Cardiac muscle cell (in vitro differentiated cells and primary cell): ENCODE results near the gene SRMS. TPM values are rescaled to one million over a fixed set of nuclear protein-coding genes. Genes with fewer than 3 reads are reported as not detected.

Experiments
- DNase-seq, 2 donors: peaks; one replicate each; pipeline versions ENCODE4 v3.0.0 to v3.0.0-alpha.2; 2010 to 2017; ENCODE audit warnings: low read depth in 1 of 2, low spot score in 1 of 2
- H3K27ac ChIP-seq: fragments of 200-600 bp; sonication (generic); 2 replicates; pipeline ENCODE4 v1.5.1; 2016
- H3K27me3 ChIP-seq: fragments of 200-600 bp; sonication (generic); 2 replicates; pipeline ENCODE4 v1.6.0; 2016; ENCODE audit warnings: control low read depth
- H3K36me3 ChIP-seq: fragments of 200-600 bp; sonication (generic); 2 replicates; pipeline ENCODE4 v1.5.1; 2016; ENCODE audit warnings: control low read depth
- H3K4me1 ChIP-seq: fragments of 200-600 bp; sonication (generic); 2 replicates; pipeline ENCODE4 v1.8.1; 2017; ENCODE audit warnings: low read depth, mild to moderate bottlenecking, mixed run types
- H3K4me3 ChIP-seq: fragments of 200-600 bp; sonication (generic); 2 replicates; pipeline ENCODE4 v1.5.1; 2016; ENCODE audit warnings: mild to moderate bottlenecking
- H3K9me3 ChIP-seq: fragments of 200-600 bp; sonication (generic); 2 replicates; pipeline ENCODE4 v1.5.1; 2017; ENCODE audit warnings: low read depth, mild to moderate bottlenecking, control low read depth
- polyA plus RNA-seq: library from polyadenylated mRNA; unstranded; fragments of >200 nt; fragmentation: Nextera tagmentation; extraction: Ambion mirVana; gene quantifications from 2 replicates; pipeline ENCODE4 v1.2.1, GENCODE V29; 2016
- total RNA-seq: library from RNA; depleted of rRNA; stranded (reverse); fragments of >200 nt; gene quantifications from 2 replicates; pipeline ENCODE4 v1.2.3, GENCODE V29; 2016
- TF ChIP-seq, protein P1 (sequence below): IDR thresholded peaks from 2 replicates; pipeline ENCODE4 v1.5.1; 2012; ENCODE audit warnings: low read depth, mild to moderate bottlenecking, low read length

Gene SRMS
- total and polyA plus RNA-seq, 2 experiments from 2014 or later: not detected

DNA sequence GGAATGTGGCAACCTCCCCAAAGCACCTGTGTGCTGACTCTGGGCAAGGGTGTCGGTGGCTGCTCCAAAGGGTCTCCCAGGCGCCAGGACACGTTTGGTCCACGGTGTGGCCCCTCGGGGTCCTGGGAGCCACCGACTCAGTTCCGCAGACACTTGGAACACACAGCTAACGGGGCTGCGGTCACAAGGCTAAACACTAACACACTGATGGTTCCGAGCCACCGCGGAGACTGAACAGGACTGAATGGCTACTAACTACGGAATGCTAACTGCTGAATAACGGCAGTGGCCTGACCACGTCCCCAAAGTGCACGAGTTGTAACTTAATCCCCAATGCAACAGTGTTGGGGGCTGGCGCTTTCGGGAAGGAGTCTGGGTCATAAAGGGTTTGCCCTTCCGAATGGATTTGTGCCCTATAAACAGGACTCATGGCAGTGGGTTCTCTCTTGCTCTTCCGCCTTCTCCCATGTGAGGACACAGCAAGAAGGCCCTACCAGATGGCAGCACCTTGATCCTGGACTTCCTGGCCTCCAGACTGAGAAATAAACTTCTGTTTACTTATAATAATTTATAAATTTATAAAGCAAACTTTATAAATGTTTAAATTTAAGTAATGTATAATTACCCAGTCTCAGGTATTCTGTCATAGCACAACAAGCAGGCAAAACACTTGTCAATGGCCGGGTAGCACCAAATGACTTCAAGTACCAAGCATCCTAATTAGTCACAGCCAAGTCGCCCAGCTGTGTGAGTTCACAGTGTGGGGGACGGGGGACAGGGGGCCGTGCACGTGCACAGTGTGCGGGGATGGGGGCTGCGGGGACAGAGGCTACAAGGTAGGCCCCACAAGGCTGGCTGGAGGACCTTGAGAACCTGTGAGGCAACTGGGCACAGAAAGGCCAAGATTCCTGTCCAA is 46.4 kb downstream of the SRMS start:
- H3K4me1 ChIP-seq: peaks cover 51% of the 10 kb centered on the region
- no peak for DNase-seq
- H3K4me3 ChIP-seq: no peak overlapping the region
- TF ChIP-seq, protein P1, sequence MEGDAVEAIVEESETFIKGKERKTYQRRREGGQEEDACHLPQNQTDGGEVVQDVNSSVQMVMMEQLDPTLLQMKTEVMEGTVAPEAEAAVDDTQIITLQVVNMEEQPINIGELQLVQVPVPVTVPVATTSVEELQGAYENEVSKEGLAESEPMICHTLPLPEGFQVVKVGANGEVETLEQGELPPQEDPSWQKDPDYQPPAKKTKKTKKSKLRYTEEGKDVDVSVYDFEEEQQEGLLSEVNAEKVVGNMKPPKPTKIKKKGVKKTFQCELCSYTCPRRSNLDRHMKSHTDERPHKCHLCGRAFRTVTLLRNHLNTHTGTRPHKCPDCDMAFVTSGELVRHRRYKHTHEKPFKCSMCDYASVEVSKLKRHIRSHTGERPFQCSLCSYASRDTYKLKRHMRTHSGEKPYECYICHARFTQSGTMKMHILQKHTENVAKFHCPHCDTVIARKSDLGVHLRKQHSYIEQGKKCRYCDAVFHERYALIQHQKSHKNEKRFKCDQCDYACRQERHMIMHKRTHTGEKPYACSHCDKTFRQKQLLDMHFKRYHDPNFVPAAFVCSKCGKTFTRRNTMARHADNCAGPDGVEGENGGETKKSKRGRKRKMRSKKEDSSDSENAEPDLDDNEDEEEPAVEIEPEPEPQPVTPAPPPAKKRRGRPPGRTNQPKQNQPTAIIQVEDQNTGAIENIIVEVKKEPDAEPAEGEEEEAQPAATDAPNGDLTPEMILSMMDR: no peak
- H3K36me3 ChIP-seq: no peaks in the 10 kb centered on the region
- H3K9me3 ChIP-seq: no peaks in the 10 kb centered on the region
- H3K27ac ChIP-seq: peak overlapping the region; percentile 62
- H3K27me3 ChIP-seq: no peaks in the 10 kb centered on the region

DNA sequence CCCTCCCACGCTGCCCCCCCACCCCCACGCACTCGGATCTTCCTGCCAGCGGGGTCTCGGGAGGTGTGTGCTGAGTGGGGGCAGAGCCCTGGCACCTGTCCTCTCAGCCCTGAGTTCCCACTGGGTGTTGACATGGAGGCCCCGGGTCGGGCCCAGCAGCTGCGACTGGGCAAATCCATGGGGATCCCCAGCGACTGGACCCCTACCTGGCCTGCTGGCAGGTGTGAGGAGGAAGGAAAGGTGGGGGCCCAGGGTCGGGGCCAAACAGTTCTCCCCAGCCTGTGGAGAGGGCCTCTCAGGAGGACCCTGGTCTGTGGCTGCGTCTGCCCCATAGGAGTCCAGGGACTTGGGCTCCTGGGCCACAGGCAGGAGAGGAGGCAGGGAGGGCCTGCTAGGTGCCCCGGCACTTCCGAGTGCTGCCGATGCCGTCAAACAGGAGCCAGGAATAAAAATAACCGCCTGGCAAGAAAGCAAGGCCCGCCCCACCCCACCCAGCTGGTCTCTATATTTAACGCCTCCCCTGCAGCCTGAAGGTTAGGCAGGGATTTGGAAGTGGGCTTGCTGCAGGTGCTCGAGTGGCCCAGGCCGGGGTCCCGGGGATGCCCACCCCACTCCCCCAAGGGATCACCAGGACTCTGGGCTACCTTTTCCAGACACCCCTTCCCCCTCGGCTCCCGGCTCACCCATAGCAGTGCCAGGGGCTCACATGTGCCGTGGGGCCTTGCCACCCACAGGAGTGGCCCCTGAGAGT is 47.2 kb downstream of the SRMS start:
- H3K4me1 ChIP-seq: peaks cover 53% of the 10 kb centered on the region
- H3K27me3 ChIP-seq: no peaks in the 10 kb centered on the region
- H3K4me3 ChIP-seq: no peak overlapping the region
- peak overlapping the region; percentile 62 for H3K27ac ChIP-seq
- H3K9me3 ChIP-seq: no peaks in the 10 kb centered on the region
- peaks cover 7% of the 10 kb centered on the region for H3K36me3 ChIP-seq
- TF ChIP-seq, protein P1: no peak
- DNase-seq: peak in 1 of 2 donors; percentile 56

DNA sequence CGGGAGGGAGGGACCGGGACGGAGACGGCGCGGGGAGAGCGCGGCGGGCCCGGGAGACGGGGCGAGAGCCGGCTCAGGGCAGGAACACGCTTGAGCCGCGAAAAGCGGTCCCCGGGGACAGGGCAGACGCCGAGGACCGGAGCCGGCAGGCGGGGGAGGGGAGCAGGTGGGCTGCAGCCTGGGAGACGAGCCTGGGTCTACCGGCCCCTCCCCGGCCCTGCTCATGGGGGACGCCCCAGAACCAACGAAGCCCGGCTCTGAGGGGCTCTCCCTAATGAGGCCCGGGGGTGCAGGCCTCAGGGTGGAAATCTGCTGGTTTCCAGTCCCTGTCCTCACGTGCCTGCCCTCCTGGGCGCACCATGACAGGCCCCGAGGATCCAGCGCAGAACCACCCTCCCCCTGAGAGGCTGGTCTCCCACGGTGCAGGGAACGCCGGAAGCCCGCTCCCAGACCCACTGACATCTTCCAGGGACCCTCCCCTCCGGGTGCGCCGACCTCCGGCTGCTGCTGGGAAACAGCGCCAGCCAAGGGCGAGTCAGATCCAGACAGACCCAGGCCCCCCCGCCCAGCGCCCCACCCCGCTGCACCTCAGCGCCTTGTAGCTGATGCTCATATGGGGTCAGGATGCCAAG is 48.1 kb downstream of the SRMS start:
- Histone ChIP-seq H3K27me3 (no peaks in the 10 kb centered on the region), H3K9me3 (no peaks in the 10 kb centered on the region), H3K27ac (peak overlapping the region; percentile 22), H3K36me3 (peaks cover 16% of the 10 kb centered on the region), H3K4me3 (peak overlapping the region; percentile 92), H3K4me1 (peaks cover 53% of the 10 kb centered on the region)
- peak in 1 of 2 donors; percentile 62 for DNase-seq
- TF ChIP-seq, protein P1: no peak

DNA sequence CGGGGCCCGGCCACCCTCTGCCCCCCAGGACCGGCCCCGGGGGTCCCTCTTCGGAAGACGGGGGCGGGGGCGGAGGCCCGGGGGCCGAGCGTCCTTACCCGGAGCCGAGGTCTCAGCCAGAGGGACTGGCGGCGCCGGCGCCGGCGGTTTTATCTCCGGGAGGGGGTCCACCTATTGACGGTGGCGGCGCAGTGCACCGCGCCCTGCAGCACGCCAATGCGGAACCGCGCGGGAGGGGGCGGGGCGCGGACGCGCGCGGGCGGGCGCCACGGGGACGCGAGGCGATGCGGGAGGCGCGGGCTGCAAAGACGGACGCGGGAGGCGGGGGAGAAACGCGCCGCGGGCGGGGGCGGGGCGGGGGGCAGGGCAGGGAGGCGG is 48.6 kb downstream of the SRMS start, which contains the start of gene EEF1A2:
Gene EEF1A2, minus strand, starts transcription at position 124 of the 378 bp plus-strand sequence. CDS start 1,320 bp downstream, outside the sequence.
- Histone ChIP-seq H3K4me3 (peak within 1 kb of the TSS; percentile 92), H3K27me3 (no peaks in the 10 kb centered on the region), H3K9me3 (no peaks in the 10 kb centered on the region), H3K36me3 (peaks cover 21% of the 10 kb centered on the region), H3K27ac (peak within 1 kb of the TSS; percentile 66), H3K4me1 (peaks cover 53% of the 10 kb centered on the region)
- TF ChIP-seq, protein P1: no peak
- DNase-seq: peak in 1 of 2 donors; percentile 83
